Small intestine (tissue), 7 donors: Measurements from ENCODE around the gene LRRTM3. TPM values are rescaled to one million over a fixed set of nuclear protein-coding genes. Genes with fewer than 3 reads are reported as not detected.

Experiments
- DNase-seq, 2 donors: peaks; one replicate each; pipeline versions ENCODE4 v3.0.0 to v3.0.0-alpha.2; 2013
- FAIRE-seq: peaks from 2 replicates; lab custom pipeline; 2012; peaks lifted over from hg19 to GRCh38; lab: Jason Lieb, UNC
- H3K27ac ChIP-seq, 3 donors: one replicate each; pipeline ENCODE4 v1.5.1; 2013; ENCODE audit warnings: low read length in 2 of 3, mild to moderate bottlenecking in 2 of 3, control low read depth in 1 of 3, inconsistent platforms in 1 of 3, low read depth in 1 of 3, moderate library complexity in 1 of 3
- H3K27me3 ChIP-seq, 3 donors: one replicate each; pipeline ENCODE4 v1.6.1; 2013; ENCODE audit warnings: low read length in 3 of 3, inconsistent platforms in 1 of 3; ENCODE audit not compliant: control insufficient read depth in 3 of 3, insufficient read depth in 3 of 3
- H3K36me3 ChIP-seq, 3 donors: one replicate each; pipeline ENCODE4 v1.6.1; 2013; ENCODE audit warnings: low read length in 3 of 3, inconsistent platforms in 1 of 3, low read depth in 1 of 3, mild to moderate bottlenecking in 1 of 3, moderate library complexity in 1 of 3; ENCODE audit not compliant: control insufficient read depth in 3 of 3, insufficient read depth in 2 of 3
- H3K4me1 ChIP-seq, 3 donors: one replicate each; pipeline ENCODE4 v1.6.1; 2013; ENCODE audit warnings: low read length in 2 of 3, inconsistent platforms in 1 of 3, low read depth in 1 of 3, mild to moderate bottlenecking in 1 of 3, moderate library complexity in 1 of 3; ENCODE audit not compliant: control insufficient read depth in 3 of 3, insufficient read depth in 2 of 3
- H3K4me3 ChIP-seq, 3 donors: one replicate each; pipeline ENCODE4 v1.5.1; 2013; ENCODE audit warnings: low read length in 3 of 3, control low read depth in 1 of 3, inconsistent platforms in 1 of 3, low read depth in 1 of 3, mild to moderate bottlenecking in 1 of 3, moderate library complexity in 1 of 3
- H3K9me3 ChIP-seq, 2 donors: one replicate each; pipeline ENCODE4 v1.6.1; 2013; ENCODE audit warnings: low read depth in 1 of 2, low read length in 1 of 2; ENCODE audit not compliant: control insufficient read depth in 2 of 2, insufficient read depth in 1 of 2
- WGBS, 3 donors: extraction: QIAGEN DNeasy Blood & Tissue Kit; methylation state at CpG; one replicate each; pipeline ENCODE4 v1.1.7; 2013; 5-methylcytosine and 5-hydroxymethylcytosine counted together
- polyA plus RNA-seq, 4 donors: library from polyadenylated mRNA; stranded (reverse) in 3 of 4; unstranded in 1 of 4; fragments of 200-250 nt in 3 of 4; fragments of 120-200 nt in 1 of 4; gene quantifications; one replicate each; pipeline versions ENCODE4 v1.2.1 to v1.2.3, GENCODE V29; 2013
- donor health status: healthy with polysubstance abuse.
- donor health status: control.
- donor health status: control.
- donor health status: Bipolar disorder and iron deficiency.
- donor health status: healthy.

LRRTM3 gene
- polyA plus RNA-seq, 4 donors: 0.10 to 0.31 TPM; not detected in 2

- FAIRE-seq: no peak
- no peaks in the 10 kb centered on the region for H3K36me3 ChIP-seq
- no peaks in the 10 kb centered on the region for H3K9me3 ChIP-seq
- DNase-seq: no peak
- no peaks in the 10 kb centered on the region for H3K4me1 ChIP-seq
- no peak overlapping the region for H3K4me3 ChIP-seq
- 73 to 78% (median 78%) methylated on average over 3 of the region's 3 CpGs for WGBS, 3 donors
- no peaks in the 10 kb centered on the region for H3K27me3 ChIP-seq
- H3K27ac ChIP-seq: no peak overlapping the region
Measured at GRCh38 chr10:67011981-67012380, 86.1 kb downstream of the LRRTM3 start.

GRCh38 chr10:67015225-67015624 is 89.4 kb downstream of the LRRTM3 start:
- no peaks in the 10 kb centered on the region for H3K4me1 ChIP-seq
- H3K9me3 ChIP-seq: no peaks in the 10 kb centered on the region
- no peak overlapping the region for H3K4me3 ChIP-seq
- FAIRE-seq (no peak), DNase-seq (no peak)
- H3K36me3 ChIP-seq: no peaks in the 10 kb centered on the region
- no peak overlapping the region for H3K27ac ChIP-seq
- H3K27me3 ChIP-seq: no peaks in the 10 kb centered on the region
- 36 to 64% (median 59%) methylated on average over 1 of the region's 1 CpG for WGBS, 3 donors

- H3K27ac ChIP-seq: no peak overlapping the region
- H3K27me3 ChIP-seq: no peaks in the 10 kb centered on the region
- no peaks in the 10 kb centered on the region for H3K36me3 ChIP-seq
- no peak overlapping the region for H3K4me3 ChIP-seq
- 72 to 79% (median 75%) methylated on average over 2 of the region's 2 CpGs for WGBS, 3 donors
- H3K9me3 ChIP-seq: no peaks in the 10 kb centered on the region
- FAIRE-seq (no peak), DNase-seq (no peak)
- H3K4me1 ChIP-seq: no peaks in the 10 kb centered on the region
Measured at GRCh38 chr10:67017218-67017617, 91.4 kb downstream of the LRRTM3 start.

GRCh38 chr10:67022099-67022498 is 96.3 kb downstream of the LRRTM3 start:
- FAIRE-seq: no peak
- Histone ChIP-seq H3K27me3 (no peaks in the 10 kb centered on the region), H3K36me3 (no peaks in the 10 kb centered on the region), H3K4me1 (no peaks in the 10 kb centered on the region), H3K4me3 (no peak overlapping the region), H3K9me3 (no peaks in the 10 kb centered on the region), H3K27ac (no peak overlapping the region)
- DNase-seq: no peak

- Histone ChIP-seq H3K27me3 (no peaks in the 10 kb centered on the region), H3K4me1 (no peaks in the 10 kb centered on the region), H3K27ac (no peak overlapping the region), H3K9me3 (no peaks in the 10 kb centered on the region), H3K36me3 (no peaks in the 10 kb centered on the region), H3K4me3 (no peak overlapping the region)
- DNase-seq: no peak
- no peak for FAIRE-seq
- 91 to 96% (median 92%) methylated on average over 9 of the region's 9 CpGs for WGBS, 3 donors
Measured at GRCh38 chr10:67033878-67034277, 108.0 kb downstream of the LRRTM3 start.

- H3K4me1 ChIP-seq: no peaks in the 10 kb centered on the region
- no peaks in the 10 kb centered on the region for H3K27me3 ChIP-seq
- no peaks in the 10 kb centered on the region for H3K36me3 ChIP-seq
- no peak overlapping the region for H3K4me3 ChIP-seq
- no peak for FAIRE-seq
- H3K9me3 ChIP-seq: no peaks in the 10 kb centered on the region
- H3K27ac ChIP-seq: no peak overlapping the region
- 68 to 84% (median 74%) methylated on average over 2 of the region's 2 CpGs for WGBS, 3 donors
- DNase-seq: no peak
Measured at GRCh38 chr10:67036808-67037207, 111.0 kb downstream of the LRRTM3 start.

- no peak for DNase-seq
- no peaks in the 10 kb centered on the region for H3K36me3 ChIP-seq
- no peak overlapping the region for H3K27ac ChIP-seq
- H3K27me3 ChIP-seq: peaks cover 0 to 2% (median 0%) of the 10 kb centered on the region in 3 donors
- H3K4me3 ChIP-seq: no peak overlapping the region
- no peak for FAIRE-seq
- H3K9me3 ChIP-seq: no peaks in the 10 kb centered on the region
- H3K4me1 ChIP-seq: no peaks in the 10 kb centered on the region
Measured at GRCh38 chr10:67043041-67043440, 117.2 kb downstream of the LRRTM3 start.

GRCh38 chr10:67045404-67045803 is 119.6 kb downstream of the LRRTM3 start:
- Histone ChIP-seq H3K4me3 (no peak overlapping the region), H3K9me3 (no peaks in the 10 kb centered on the region), H3K4me1 (no peaks in the 10 kb centered on the region), H3K27me3 (peaks cover 0 to 2% (median 0%) of the 10 kb centered on the region in 3 donors), H3K27ac (no peak overlapping the region), H3K36me3 (no peaks in the 10 kb centered on the region)
- WGBS, 3 donors: 92 to 94% (median 93%) methylated on average over 22 of the region's 22 CpGs
- DNase-seq (no peak), FAIRE-seq (no peak)

- no peak for DNase-seq
- H3K4me1 ChIP-seq: no peaks in the 10 kb centered on the region
- H3K27me3 ChIP-seq: peaks cover 0 to 2% (median 0%) of the 10 kb centered on the region in 3 donors
- H3K27ac ChIP-seq: no peak overlapping the region
- no peaks in the 10 kb centered on the region for H3K36me3 ChIP-seq
- no peaks in the 10 kb centered on the region for H3K9me3 ChIP-seq
- no peak for FAIRE-seq
- WGBS, 3 donors: 39 to 77% (median 51%) methylated on average over 3 of the region's 3 CpGs
- no peak overlapping the region for H3K4me3 ChIP-seq
Measured at GRCh38 chr10:67046507-67046906, 120.7 kb downstream of the LRRTM3 start.
